H1 (cell line): ENCODE data around the gene PDE8A. TPM values are rescaled to one million over a fixed set of nuclear protein-coding genes. Genes with fewer than 3 reads are reported as not detected.

Source experiments
- CTCF ChIA-PET: fragments of 300-600 bp; sonication (Branson Sonifier 250); formaldehyde crosslinking; loops from one replicate; lab custom pipeline; 2021; ENCODE audit not compliant: partially characterized antibody; lab: Charles Lee
- POLR2A ChIA-PET: fragments of 300-600 bp; sonication (Branson Sonifier 250); formaldehyde crosslinking; loops from one replicate; lab custom pipeline; 2021; ENCODE audit warnings: inconsistent platforms; ENCODE audit not compliant: partially characterized antibody; lab: Charles Lee
- DNase-seq, 2 experiments: peaks; one replicate each; pipeline versions ENCODE4 v3.0.0 to v3.0.0-alpha.2; 2010 to 2022; ENCODE audit warnings: low spot score in 2 of 2, low read depth in 1 of 2, mixed read lengths in 1 of 2
- FAIRE-seq: peaks from 2 replicates; lab custom pipeline; 2011; peaks lifted over from hg19 to GRCh38; lab: Jason Lieb, UNC
- H2AFZ ChIP-seq: 2 replicates; pipeline ENCODE4 v1.8.1; 2012; ENCODE audit warnings: low read length, inconsistent platforms
- H2AK5ac ChIP-seq: 2 replicates; pipeline ENCODE4 v1.6.1; 2013; ENCODE audit warnings: low read depth, low read length
- H2BK120ac ChIP-seq: replicated peaks from 2 replicates; pipeline ENCODE3; 2013; ENCODE audit warnings: low read depth, low read length, inconsistent platforms
- H2BK12ac ChIP-seq: 2 replicates; pipeline ENCODE4 v1.6.1; 2013; ENCODE audit warnings: low read depth, low read length
- H2BK15ac ChIP-seq: 2 replicates; pipeline ENCODE4 v1.6.1; 2013; ENCODE audit warnings: low read length
- H2BK20ac ChIP-seq: 2 replicates; pipeline ENCODE4 v1.6.1; 2013; ENCODE audit warnings: low read length
- H2BK5ac ChIP-seq: 2 replicates; pipeline ENCODE4 v1.6.1; 2013; ENCODE audit warnings: low read depth, low read length
- H3K14ac ChIP-seq: 2 replicates; pipeline ENCODE4 v1.6.1; 2013; ENCODE audit warnings: inconsistent platforms; ENCODE audit not compliant: insufficient read length
- H3K18ac ChIP-seq: 2 replicates; pipeline ENCODE4 v1.6.1; 2013; ENCODE audit warnings: low read length; ENCODE audit errors: extremely low read depth
- H3K23ac ChIP-seq: 2 replicates; pipeline ENCODE4 v1.6.1; 2013; ENCODE audit warnings: inconsistent platforms; ENCODE audit not compliant: insufficient read length
- H3K23me2 ChIP-seq: 2 replicates; pipeline ENCODE4 v1.6.1; 2013; ENCODE audit warnings: low read depth, low read length
- H3K27ac ChIP-seq: 2 replicates; pipeline ENCODE4 v1.6.1; 2011; ENCODE audit warnings: low read depth, low read length, inconsistent platforms
- H3K27me3 ChIP-seq, 4 experiments: replicated peaks in 1 of 4; 1 replicate in 1 of 4; 2 replicates in 3 of 4; pipeline versions ENCODE4 v1.6.1 to v1.8.1; 2011 to 2013; ENCODE audit warnings: low read length in 3 of 4, mild to moderate bottlenecking in 3 of 4, inconsistent platforms in 2 of 4, mixed read lengths in 2 of 4, moderate library complexity in 1 of 4; ENCODE audit not compliant: control insufficient read depth in 3 of 4, insufficient read depth in 3 of 4; ENCODE audit errors: extremely low read depth in 1 of 4
- H3K36me3 ChIP-seq, 4 experiments: 2 replicates each; pipeline versions ENCODE4 v1.6.1 to v1.8.1; 2011 to 2013; ENCODE audit warnings: mild to moderate bottlenecking in 4 of 4, low read length in 3 of 4, moderate library complexity in 2 of 4, control low read depth in 1 of 4, inconsistent platforms in 1 of 4; ENCODE audit not compliant: insufficient read depth in 4 of 4, control insufficient read depth in 2 of 4
- H3K4ac ChIP-seq: replicated peaks from 2 replicates; pipeline ENCODE3; 2013; ENCODE audit warnings: low read length, low read depth, mixed read lengths, inconsistent platforms; ENCODE audit not compliant: insufficient read length
- H3K4me1 ChIP-seq, 4 experiments: replicated peaks in 1 of 4; 1 replicate in 1 of 4; 2 replicates in 3 of 4; pipeline versions ENCODE4 v1.6.1 to v1.8.1; 2011 to 2013; ENCODE audit warnings: low read length in 3 of 4, inconsistent platforms in 2 of 4, mixed read lengths in 1 of 4; ENCODE audit not compliant: insufficient read depth in 4 of 4, control insufficient read depth in 3 of 4
- H3K4me2 ChIP-seq, 2 experiments: 2 replicates each; pipeline versions ENCODE4 v1.6.1 to v1.8.1; 2011 to 2013; ENCODE audit warnings: low read depth in 2 of 2, low read length in 2 of 2, control low read depth in 1 of 2, inconsistent platforms in 1 of 2, mild to moderate bottlenecking in 1 of 2; ENCODE audit not compliant: insufficient read depth in 1 of 2
- H3K4me3 ChIP-seq, 4 experiments: fragments of 200-600, 300-600 bp in 1 of 4; sonication (generic), shearing (Covaris generic), sonication (Bioruptor Twin) in 1 of 4; 2 replicates each; pipeline versions ENCODE4 v1.5.1 to v1.8.1; 2011 to 2016; ENCODE audit warnings: low read length in 4 of 4, low read depth in 3 of 4, control low read depth in 2 of 4, inconsistent platforms in 2 of 4, mild to moderate bottlenecking in 2 of 4, mixed read lengths in 1 of 4, moderate library complexity in 1 of 4; ENCODE audit not compliant: insufficient read depth in 2 of 4; ENCODE audit errors: extremely low read depth in 1 of 4
- H3K56ac ChIP-seq: replicated peaks from 2 replicates; pipeline ENCODE3; 2013; ENCODE audit warnings: low read depth, mild to moderate bottlenecking, mixed read lengths, low read length, inconsistent platforms; ENCODE audit not compliant: insufficient read length
- H3K79me1 ChIP-seq: 2 replicates; pipeline ENCODE4 v1.6.1; 2013; ENCODE audit warnings: low read depth, low read length, control low read depth
- H3K79me2 ChIP-seq, 2 experiments: 2 replicates each; pipeline versions ENCODE4 v1.6.1 to v1.8.1; 2012 to 2013; ENCODE audit warnings: low read length in 2 of 2, mild to moderate bottlenecking in 2 of 2, inconsistent platforms in 1 of 2; ENCODE audit not compliant: insufficient read depth in 2 of 2, control insufficient read depth in 1 of 2
- H3K9ac ChIP-seq, 4 experiments: replicated peaks in 1 of 4; 1 replicate in 1 of 4; 2 replicates in 3 of 4; pipeline versions ENCODE4 v1.6.1 to v1.8.1; 2011 to 2013; ENCODE audit warnings: low read depth in 3 of 4, low read length in 3 of 4, control low read depth in 2 of 4, mild to moderate bottlenecking in 2 of 4, moderate library complexity in 2 of 4, inconsistent platforms in 1 of 4; ENCODE audit errors: extremely low read depth in 1 of 4
- H3K9me3 ChIP-seq, 2 experiments: 2 replicates each; pipeline versions ENCODE4 v1.6.1 to v1.8.1; 2012 to 2013; ENCODE audit warnings: mild to moderate bottlenecking in 2 of 2, moderate library complexity in 2 of 2, control low read depth in 1 of 2, inconsistent platforms in 1 of 2, low read depth in 1 of 2, low read length in 1 of 2, mixed read lengths in 1 of 2; ENCODE audit not compliant: insufficient read depth in 2 of 2
- H4K20me1 ChIP-seq, 2 experiments: replicated peaks in 1 of 2; 2 replicates each; pipeline versions ENCODE3 to v1.8.1; 2011 to 2013; ENCODE audit warnings: inconsistent platforms in 2 of 2, low read length in 2 of 2, mild to moderate bottlenecking in 1 of 2; ENCODE audit not compliant: insufficient read depth in 2 of 2, control insufficient read depth in 1 of 2
- H4K5ac ChIP-seq: 2 replicates; pipeline ENCODE4 v1.6.1; 2013; ENCODE audit warnings: low read length, low read depth, mixed read lengths, inconsistent platforms; ENCODE audit not compliant: insufficient read length
- H4K8ac ChIP-seq: 2 replicates; pipeline ENCODE4 v1.8.0; 2013; ENCODE audit warnings: mild to moderate bottlenecking, moderate library complexity, low read length, inconsistent platforms; ENCODE audit not compliant: insufficient read depth; ENCODE audit errors: extremely low read depth
- H4K91ac ChIP-seq: replicated peaks from 2 replicates; pipeline ENCODE3; 2013; ENCODE audit warnings: low read length, mixed read lengths, inconsistent platforms; ENCODE audit not compliant: insufficient read length
- BACH1 ChIP-seq: IDR thresholded peaks from 2 replicates; pipeline ENCODE4 v1.6.1; 2012; ENCODE audit warnings: low read length, improper control_type of control experiment
- BCL11A ChIP-seq, 2 experiments: IDR thresholded peaks; one replicate each; pipeline ENCODE4 v1.6.1; 2011; ENCODE audit warnings: low read depth in 2 of 2, low read length in 2 of 2, mild to moderate bottlenecking in 2 of 2
- CBX5 ChIP-seq: fragments of 300-800, 300-1000 bp; sonication (generic); IDR thresholded peaks from 2 replicates; pipeline ENCODE4 v1.7.1; 2016; ENCODE audit warnings: antibody characterized with exemption, low read length, low read depth
- CHD2 ChIP-seq: IDR thresholded peaks from 2 replicates; pipeline ENCODE4 v1.6.1; 2012; ENCODE audit warnings: low read length, improper control_type of control experiment
- EGR1 ChIP-seq: IDR thresholded peaks from 2 replicates; pipeline ENCODE4 v1.6.1; 2011; ENCODE audit warnings: low read depth, low read length, borderline replicate concordance
- GABPA ChIP-seq: IDR thresholded peaks from 2 replicates; pipeline ENCODE4 v1.6.1; 2011; ENCODE audit warnings: mild to moderate bottlenecking, low read length, moderate library complexity, borderline replicate concordance; ENCODE audit not compliant: insufficient read depth
- HDAC2 ChIP-seq, 2 experiments: fragments of 300-600 bp in 1 of 2; sonication (generic) in 1 of 2; IDR thresholded peaks; 2 replicates each; pipeline ENCODE4 v1.6.1; 2011 to 2012; ENCODE audit warnings: low read depth in 2 of 2, low read length in 2 of 2, mild to moderate bottlenecking in 2 of 2, moderate library complexity in 2 of 2, borderline replicate concordance in 1 of 2, inconsistent platforms in 1 of 2
- HDAC6 ChIP-seq: IDR thresholded peaks from one replicate; pipeline ENCODE4 v1.7.1; 2012; ENCODE audit warnings: low read depth, mild to moderate bottlenecking, inconsistent platforms, low read length, moderate library complexity
- JUN ChIP-seq: IDR thresholded peaks from 2 replicates; pipeline ENCODE4 v1.6.1; 2011; ENCODE audit warnings: low read depth, mild to moderate bottlenecking, improper control_type of control experiment, low read length
- KDM4A ChIP-seq: IDR thresholded peaks from one replicate; pipeline ENCODE4 v1.7.1; 2012; ENCODE audit warnings: low read depth, mild to moderate bottlenecking, moderate library complexity, low read length, inconsistent platforms; ENCODE audit not compliant: severe bottlenecking
- RAD21 ChIP-seq, 2 experiments: IDR thresholded peaks in 1 of 2; conservative IDR thresholded peaks in 1 of 2; 2 replicates each; pipeline ENCODE4 v1.6.1; 2011; ENCODE audit warnings: low read depth in 2 of 2, low read length in 2 of 2, improper control_type of control experiment in 1 of 2, inconsistent platforms in 1 of 2, mild to moderate bottlenecking in 1 of 2, moderate library complexity in 1 of 2
- RFX5 ChIP-seq: IDR thresholded peaks from 2 replicates; pipeline ENCODE4 v1.6.1; 2011; ENCODE audit warnings: low read depth, low read length, improper control_type of control experiment, borderline replicate concordance
- SP2 ChIP-seq: IDR thresholded peaks from 2 replicates; pipeline ENCODE4 v1.6.1; 2012; ENCODE audit warnings: mild to moderate bottlenecking, low read length, inconsistent platforms
- TBP ChIP-seq: IDR thresholded peaks from 2 replicates; pipeline ENCODE4 v1.6.1; 2011; ENCODE audit warnings: low read depth, low read length, improper control_type of control experiment
- WGBS, 2 experiments: shearing (Covaris generic) in 1 of 2; methylation state at CpG; one replicate each; pipeline versions ENCODE4 v1.1.6 to v1.1.7; 2013 to 2015; ENCODE audit warnings: low lambda C conversion rate in 2 of 2, mixed read lengths in 2 of 2, inconsistent platforms in 1 of 2, low coverage in 1 of 2, missing lambda C conversion rate in 1 of 2; ENCODE audit not compliant: insufficient replicate concordance in 2 of 2, insufficient coverage in 1 of 2, insufficient read length in 1 of 2; ENCODE audit errors: extremely low coverage in 1 of 2, missing lambda C conversion rate in 1 of 2; 5-methylcytosine and 5-hydroxymethylcytosine counted together
- polyA plus RNA-seq, 7 experiments: library from polyadenylated mRNA; depleted of rRNA in 3 of 7; stranded (reverse) in 5 of 7; unstranded in 2 of 7; fragments of >200 nt in 5 of 7; fragments of 200-250 nt in 2 of 7; gene quantifications; 1 replicate in 5 of 7; 2 replicates in 1 of 7; 4 replicates in 1 of 7; pipeline versions ENCODE4 v1.2.1 to v1.2.3, GENCODE V29; 2011 to 2013; ENCODE audit warnings: missing spikeins in 2 of 7, mixed read lengths in 2 of 7
- total RNA-seq: library from RNA; stranded (reverse); fragmentation: NEBNext Ultra II Directional; extraction: Animal tissue kit (Norgen Biotek cat#: 25700); gene quantifications from 2 replicates; pipeline ENCODE4 v1.2.1, GENCODE V29; 2021

Gene PDE8A
- total and polyA plus RNA-seq, 2 of the 8 experiments (the other 6 are each of a cell fraction or from before 2014, with no cell fraction given), result 6.9 to 7.8 TPM

DNA sequence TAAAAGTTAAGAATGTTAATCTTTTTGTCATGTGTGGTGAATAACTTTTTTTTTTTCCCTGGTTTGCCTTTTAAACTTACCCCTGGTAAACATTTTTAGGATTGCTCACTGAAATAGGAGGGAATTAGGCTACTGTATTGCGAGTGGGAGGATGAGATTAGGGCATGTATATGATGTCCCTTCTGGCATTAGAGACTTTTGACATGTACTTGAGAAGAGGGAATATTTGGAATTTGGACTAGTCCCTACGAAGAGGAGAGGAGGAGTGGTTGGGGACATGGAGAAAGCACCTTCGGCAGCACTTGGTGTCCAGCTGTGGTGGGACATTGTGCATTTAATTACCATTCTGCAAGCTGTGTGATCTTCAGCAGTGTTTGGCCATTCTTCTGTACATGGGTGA lies 25.0 kb downstream of the PDE8A start:
- H4K91ac ChIP-seq, result no peak overlapping the region
- DNase-seq (no peak), FAIRE-seq (no peak)
- H3K9ac ChIP-seq, result 0 out of 7 replicates have a peak overlapping the region, but pooled peaks of 1 of the 4 experiments have one; percentile 10
- H3K4me1 ChIP-seq, result peaks cover 0 to 7% (median 5%) of the 10 kb centered on the region in 4 experiments; a peak in 3 of 7 replicates
- H3K9me3 ChIP-seq, result no peaks in the 10 kb centered on the region
- no peak overlapping the region for H3K23ac ChIP-seq
- H2BK20ac ChIP-seq, result no peak overlapping the region
- H2AK5ac ChIP-seq, result no peak overlapping the region
- H3K79me1 ChIP-seq, result peaks cover 2% of the 10 kb centered on the region; the same call in 1 of the 2 replicates
- no peak overlapping the region for H3K4me2 ChIP-seq
- 91% methylated on average over 3 of the region's 3 CpGs; no CpG with 5 or more reads in 1 of the 2 experiments for WGBS, 2 experiments
- H3K14ac ChIP-seq, result no peak overlapping the region
- no peaks in the 10 kb centered on the region; a peak in 1 of 4 replicates for H3K79me2 ChIP-seq
- H3K27me3 ChIP-seq, result no peaks in the 10 kb centered on the region
- H2BK5ac ChIP-seq, result no peak overlapping the region
- no peaks in the 10 kb centered on the region for H3K36me3 ChIP-seq
- H2AFZ ChIP-seq, result no peak overlapping the region
- no peak overlapping the region for H2BK120ac ChIP-seq
- no peak overlapping the region for H3K4ac ChIP-seq
- POLR2A ChIA-PET, result interaction anchor here (0.5 kb wide), 1 partner anchor 405 kb away, joined by 3 read pairs; no protein-coding TSS in a partner anchor
- CTCF ChIA-PET, result interaction anchor here (0.7 to 0.8 kb wide), 2 partner anchors 25 to 138 kb away, joined by 3 read pairs; partner anchors contain the start of gene PDE8A
- H2BK15ac ChIP-seq, result no peak overlapping the region
- no peak overlapping the region for H3K27ac ChIP-seq
- H4K8ac ChIP-seq, result no peak overlapping the region
- no peaks in the 10 kb centered on the region; the same call in 1 of the 2 replicates for H3K23me2 ChIP-seq
- H3K4me3 ChIP-seq, result no peak overlapping the region
- no peak overlapping the region for H4K5ac ChIP-seq
- no peaks in the 10 kb centered on the region for H4K20me1 ChIP-seq
- no peak overlapping the region for H3K56ac ChIP-seq
- no peak overlapping the region for H3K18ac ChIP-seq
- no peak overlapping the region for H2BK12ac ChIP-seq
- TF ChIP-seq RAD21 (IDR thresholded peaks at IDR 0.05 in 1 of 2, conservative IDR thresholded peaks at IDR 0.05 in 1 of 2; ENCODE audit: low read depth in 2 of 2, low read length in 2 of 2) (no peak), RFX5 (no peak), JUN (no peak), HDAC6 (no peak), CBX5 (no peak), KDM4A (no peak), SP2 (no peak), HDAC2 (IDR thresholded peaks at IDR 0.05; ENCODE audit: borderline replicate concordance in 1 of 2, low read depth in 2 of 2, low read length in 2 of 2) (no peak), CHD2 (no peak), BACH1 (no peak), EGR1 (no peak), GABPA (no peak), TBP (no peak), BCL11A (IDR thresholded peaks at IDR 0.05; ENCODE audit: low read depth in 2 of 2, low read length in 2 of 2) (no peak)
